ENCODE data around the gene SLC38A6.

Gene SLC38A6

DNA sequence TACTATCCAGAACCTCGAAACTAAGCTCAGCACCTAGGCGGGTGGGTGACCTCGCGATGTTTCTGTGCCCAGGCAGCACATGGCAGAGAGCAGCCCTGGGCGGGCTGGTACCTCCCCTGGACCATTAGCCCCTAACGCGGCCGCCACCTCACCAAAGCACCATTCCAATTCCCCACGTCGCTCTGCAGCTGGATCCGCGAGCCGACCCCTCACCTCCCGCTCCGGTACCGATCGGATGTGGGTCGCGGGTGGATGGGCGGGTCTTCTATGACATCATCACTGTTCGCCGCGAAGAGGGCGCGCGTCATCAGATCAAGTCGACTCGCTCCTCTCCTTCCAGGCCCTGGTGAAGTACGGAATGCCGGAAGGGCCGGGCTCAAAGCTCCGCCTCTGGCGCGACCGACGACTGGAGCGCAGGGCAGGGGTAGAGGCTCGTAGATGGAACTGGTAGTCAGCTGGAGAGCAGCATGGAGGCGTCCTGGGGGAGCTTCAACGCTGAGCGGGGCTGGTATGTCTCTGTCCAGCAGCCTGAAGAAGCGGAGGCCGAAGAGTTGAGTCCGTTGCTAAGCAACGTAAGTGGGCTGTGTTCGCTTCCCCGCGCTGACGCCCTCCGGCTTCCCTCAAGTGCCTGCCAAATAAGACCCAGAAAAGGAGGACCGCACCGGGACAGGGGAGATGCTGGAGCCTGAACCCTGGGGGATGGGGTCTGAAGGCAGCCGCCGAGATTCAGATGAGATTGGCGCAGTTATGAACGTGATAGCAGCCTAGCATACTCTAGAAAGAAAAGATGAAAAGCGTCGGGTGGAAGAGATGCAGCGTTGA lies at the start of gene SLC38A6, which contains the start of gene TRMT5:
TSS of gene SLC38A6 (plus strand) at position 435 of the 822 bp plus-strand sequence. CDS start at position 468, 33 bp downstream.
TSS of gene TRMT5 (minus strand) at position 269 of the 822 bp plus-strand sequence. CDS start at position 163, 106 bp downstream.
- peak; percentile 97 for ATAC-seq
- no peak for TF ChIP-seq ARNTL (CRISPR knock-in tag; IDR thresholded peaks at IDR 0.05; ENCODE audit: borderline replicate concordance, low read depth)
- no peak; the same call in 1 of the 2 replicates for TF ChIP-seq ZNF8 (CRISPR knock-in tag; IDR thresholded peaks at IDR 0.05)
- TF ChIP-seq ISL1 (CRISPR knock-in tag; IDR thresholded peaks at IDR 0.05): no peak
- TF ChIP-seq, protein P1, sequence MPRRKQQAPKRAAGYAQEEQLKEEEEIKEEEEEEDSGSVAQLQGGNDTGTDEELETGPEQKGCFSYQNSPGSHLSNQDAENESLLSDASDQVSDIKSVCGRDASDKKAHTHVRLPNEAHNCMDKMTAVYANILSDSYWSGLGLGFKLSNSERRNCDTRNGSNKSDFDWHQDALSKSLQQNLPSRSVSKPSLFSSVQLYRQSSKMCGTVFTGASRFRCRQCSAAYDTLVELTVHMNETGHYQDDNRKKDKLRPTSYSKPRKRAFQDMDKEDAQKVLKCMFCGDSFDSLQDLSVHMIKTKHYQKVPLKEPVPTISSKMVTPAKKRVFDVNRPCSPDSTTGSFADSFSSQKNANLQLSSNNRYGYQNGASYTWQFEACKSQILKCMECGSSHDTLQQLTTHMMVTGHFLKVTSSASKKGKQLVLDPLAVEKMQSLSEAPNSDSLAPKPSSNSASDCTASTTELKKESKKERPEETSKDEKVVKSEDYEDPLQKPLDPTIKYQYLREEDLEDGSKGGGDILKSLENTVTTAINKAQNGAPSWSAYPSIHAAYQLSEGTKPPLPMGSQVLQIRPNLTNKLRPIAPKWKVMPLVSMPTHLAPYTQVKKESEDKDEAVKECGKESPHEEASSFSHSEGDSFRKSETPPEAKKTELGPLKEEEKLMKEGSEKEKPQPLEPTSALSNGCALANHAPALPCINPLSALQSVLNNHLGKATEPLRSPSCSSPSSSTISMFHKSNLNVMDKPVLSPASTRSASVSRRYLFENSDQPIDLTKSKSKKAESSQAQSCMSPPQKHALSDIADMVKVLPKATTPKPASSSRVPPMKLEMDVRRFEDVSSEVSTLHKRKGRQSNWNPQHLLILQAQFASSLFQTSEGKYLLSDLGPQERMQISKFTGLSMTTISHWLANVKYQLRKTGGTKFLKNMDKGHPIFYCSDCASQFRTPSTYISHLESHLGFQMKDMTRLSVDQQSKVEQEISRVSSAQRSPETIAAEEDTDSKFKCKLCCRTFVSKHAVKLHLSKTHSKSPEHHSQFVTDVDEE (CRISPR knock-in tag; IDR thresholded peaks at IDR 0.05): peak; percentile 44; the same call in 1 of the 2 replicates
- no peak for TF ChIP-seq ZNF70 (CRISPR knock-in tag; IDR thresholded peaks at IDR 0.05)
- no peak for TF ChIP-seq BACH2 (CRISPR knock-in tag; IDR thresholded peaks at IDR 0.05; ENCODE audit: borderline replicate concordance)
- no peak for TF ChIP-seq RARB (CRISPR knock-in tag; IDR thresholded peaks at IDR 0.05)
- TF ChIP-seq ZNF565 (CRISPR knock-in tag; conservative IDR thresholded peaks at IDR 0.05; ENCODE audit: low read depth): no peak
- no peak for TF ChIP-seq ESRRG (CRISPR knock-in tag; IDR thresholded peaks at IDR 0.05)
- TF ChIP-seq ZC3H10 (CRISPR knock-in tag; IDR thresholded peaks at IDR 0.05): no peak
- TF ChIP-seq, protein P2, sequence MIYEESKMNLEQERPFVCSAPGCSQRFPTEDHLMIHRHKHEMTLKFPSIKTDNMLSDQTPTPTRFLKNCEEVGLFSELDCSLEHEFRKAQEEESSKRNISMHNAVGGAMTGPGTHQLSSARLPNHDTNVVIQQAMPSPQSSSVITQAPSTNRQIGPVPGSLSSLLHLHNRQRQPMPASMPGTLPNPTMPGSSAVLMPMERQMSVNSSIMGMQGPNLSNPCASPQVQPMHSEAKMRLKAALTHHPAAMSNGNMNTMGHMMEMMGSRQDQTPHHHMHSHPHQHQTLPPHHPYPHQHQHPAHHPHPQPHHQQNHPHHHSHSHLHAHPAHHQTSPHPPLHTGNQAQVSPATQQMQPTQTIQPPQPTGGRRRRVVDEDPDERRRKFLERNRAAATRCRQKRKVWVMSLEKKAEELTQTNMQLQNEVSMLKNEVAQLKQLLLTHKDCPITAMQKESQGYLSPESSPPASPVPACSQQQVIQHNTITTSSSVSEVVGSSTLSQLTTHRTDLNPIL (CRISPR knock-in tag; IDR thresholded peaks at IDR 0.05; ENCODE audit: low read depth): no peak
- no peak for TF ChIP-seq ZFP3 (CRISPR knock-in tag; IDR thresholded peaks at IDR 0.05)
- TF ChIP-seq CSDC2 (CRISPR knock-in tag; IDR thresholded peaks at IDR 0.05): 0 out of 2 replicates have a peak, but pooled peaks have one; percentile 58
- TF ChIP-seq TCF4 (CRISPR knock-in tag; IDR thresholded peaks at IDR 0.05; ENCODE audit: borderline replicate concordance): no peak
- no peak for TF ChIP-seq OSR1 (CRISPR knock-in tag; IDR thresholded peaks at IDR 0.05)
- no peak for TF ChIP-seq SNAI2 (CRISPR knock-in tag; IDR thresholded peaks at IDR 0.05)
- TF ChIP-seq ZFP30 (CRISPR knock-in tag; IDR thresholded peaks at IDR 0.05): peak; percentile 31; the same call in 1 of the 2 replicates
- TF ChIP-seq GLIS3 (CRISPR knock-in tag; IDR thresholded peaks at IDR 0.05): no peak
- no peak for TF ChIP-seq PPARA (CRISPR knock-in tag; IDR thresholded peaks at IDR 0.05; ENCODE audit: borderline replicate concordance)
- TF ChIP-seq, protein P3, sequence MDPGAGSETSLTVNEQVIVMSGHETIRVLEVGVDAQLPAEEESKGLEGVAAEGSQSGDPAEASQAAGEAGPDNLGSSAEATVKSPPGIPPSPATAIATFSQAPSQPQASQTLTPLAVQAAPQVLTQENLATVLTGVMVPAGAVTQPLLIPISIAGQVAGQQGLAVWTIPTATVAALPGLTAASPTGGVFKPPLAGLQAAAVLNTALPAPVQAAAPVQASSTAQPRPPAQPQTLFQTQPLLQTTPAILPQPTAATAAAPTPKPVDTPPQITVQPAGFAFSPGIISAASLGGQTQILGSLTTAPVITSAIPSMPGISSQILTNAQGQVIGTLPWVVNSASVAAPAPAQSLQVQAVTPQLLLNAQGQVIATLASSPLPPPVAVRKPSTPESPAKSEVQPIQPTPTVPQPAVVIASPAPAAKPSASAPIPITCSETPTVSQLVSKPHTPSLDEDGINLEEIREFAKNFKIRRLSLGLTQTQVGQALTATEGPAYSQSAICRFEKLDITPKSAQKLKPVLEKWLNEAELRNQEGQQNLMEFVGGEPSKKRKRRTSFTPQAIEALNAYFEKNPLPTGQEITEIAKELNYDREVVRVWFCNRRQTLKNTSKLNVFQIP (CRISPR knock-in tag; IDR thresholded peaks at IDR 0.05; ENCODE audit: borderline replicate concordance, low read depth): no peak
- TF ChIP-seq, protein P4, sequence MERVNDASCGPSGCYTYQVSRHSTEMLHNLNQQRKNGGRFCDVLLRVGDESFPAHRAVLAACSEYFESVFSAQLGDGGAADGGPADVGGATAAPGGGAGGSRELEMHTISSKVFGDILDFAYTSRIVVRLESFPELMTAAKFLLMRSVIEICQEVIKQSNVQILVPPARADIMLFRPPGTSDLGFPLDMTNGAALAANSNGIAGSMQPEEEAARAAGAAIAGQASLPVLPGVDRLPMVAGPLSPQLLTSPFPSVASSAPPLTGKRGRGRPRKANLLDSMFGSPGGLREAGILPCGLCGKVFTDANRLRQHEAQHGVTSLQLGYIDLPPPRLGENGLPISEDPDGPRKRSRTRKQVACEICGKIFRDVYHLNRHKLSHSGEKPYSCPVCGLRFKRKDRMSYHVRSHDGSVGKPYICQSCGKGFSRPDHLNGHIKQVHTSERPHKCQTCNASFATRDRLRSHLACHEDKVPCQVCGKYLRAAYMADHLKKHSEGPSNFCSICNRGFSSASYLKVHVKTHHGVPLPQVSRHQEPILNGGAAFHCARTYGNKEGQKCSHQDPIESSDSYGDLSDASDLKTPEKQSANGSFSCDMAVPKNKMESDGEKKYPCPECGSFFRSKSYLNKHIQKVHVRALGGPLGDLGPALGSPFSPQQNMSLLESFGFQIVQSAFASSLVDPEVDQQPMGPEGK (CRISPR knock-in tag; IDR thresholded peaks at IDR 0.05; ENCODE audit: borderline replicate concordance): no peak
- TF ChIP-seq, protein P5, sequence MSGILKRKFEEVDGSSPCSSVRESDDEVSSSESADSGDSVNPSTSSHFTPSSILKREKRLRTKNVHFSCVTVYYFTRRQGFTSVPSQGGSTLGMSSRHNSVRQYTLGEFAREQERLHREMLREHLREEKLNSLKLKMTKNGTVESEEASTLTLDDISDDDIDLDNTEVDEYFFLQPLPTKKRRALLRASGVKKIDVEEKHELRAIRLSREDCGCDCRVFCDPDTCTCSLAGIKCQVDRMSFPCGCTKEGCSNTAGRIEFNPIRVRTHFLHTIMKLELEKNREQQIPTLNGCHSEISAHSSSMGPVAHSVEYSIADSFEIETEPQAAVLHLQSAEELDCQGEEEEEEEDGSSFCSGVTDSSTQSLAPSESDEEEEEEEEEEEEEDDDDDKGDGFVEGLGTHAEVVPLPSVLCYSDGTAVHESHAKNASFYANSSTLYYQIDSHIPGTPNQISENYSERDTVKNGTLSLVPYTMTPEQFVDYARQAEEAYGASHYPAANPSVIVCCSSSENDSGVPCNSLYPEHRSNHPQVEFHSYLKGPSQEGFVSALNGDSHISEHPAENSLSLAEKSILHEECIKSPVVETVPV (CRISPR knock-in tag; IDR thresholded peaks at IDR 0.05): peak; percentile 9; the same call in 1 of the 2 replicates
- TF ChIP-seq TOX (CRISPR knock-in tag; IDR thresholded peaks at IDR 0.05; ENCODE audit: borderline replicate concordance): no peak

Data from SK-N-SH treated with all-trans-retinoic acid at 6 μM for 48 hours (cell line).